Psoas muscle (tissue), 8 donors: ENCODE measurements around the gene COQ8A. TPM values are rescaled to one million over a fixed set of nuclear protein-coding genes. Genes with fewer than 3 reads are reported as not detected.

Experiments
- ATAC-seq, 4 donors: fragments of 200-7000 bp; cut with Tn5 transposase; one replicate each; pipeline ENCODE4 v1.9.1; 2020; ENCODE audit warnings: moderate library complexity in 3 of 4, mild to moderate bottlenecking in 2 of 4
- DNase-seq, 2 donors: peaks; one replicate each; pipeline ENCODE4 v3.0.0-alpha.2; 2020
- H3K27ac ChIP-seq: fragments of 200-600 bp; one replicate; pipeline ENCODE4 v1.8.0; 2022
- H3K27me3 ChIP-seq, 3 donors: fragments of 200-600 bp in 1 of 3; one replicate each; pipeline versions ENCODE4 v1.6.1 to v1.8.0; 2013 to 2022; ENCODE audit warnings: low read length in 2 of 3, mild to moderate bottlenecking in 2 of 3, moderate library complexity in 1 of 3; ENCODE audit not compliant: insufficient read depth in 3 of 3
- H3K36me3 ChIP-seq, 2 donors: fragments of 200-600 bp in 1 of 2; one replicate each; pipeline versions ENCODE4 v1.6.1 to v1.8.0; 2013 to 2022; ENCODE audit warnings: low read depth in 1 of 2, mild to moderate bottlenecking in 1 of 2, moderate library complexity in 1 of 2; ENCODE audit not compliant: insufficient read depth in 1 of 2
- H3K4me1 ChIP-seq: fragments of 200-600 bp; one replicate; pipeline ENCODE4 v1.8.0; 2022
- H3K4me3 ChIP-seq: fragments of 200-600 bp; one replicate; pipeline ENCODE4 v1.8.0; 2022; ENCODE audit warnings: mild to moderate bottlenecking
- H3K9me3 ChIP-seq: fragments of 200-600 bp; one replicate; pipeline ENCODE4 v1.8.0; 2022
- WGBS, 3 donors: extraction: QIAGEN DNeasy Blood & Tissue Kit; methylation state at CpG; one replicate each; pipeline versions ENCODE4 v1.1.6 to v1.1.7; 2013; 5-methylcytosine and 5-hydroxymethylcytosine counted together
- intact Hi-C, 2 donors: fragments of 100-400 bp; cut with DNase I; formaldehyde crosslinking; loops; one replicate each; pipeline versions ENCODE4 v1.11.0 to v1.14.2; 2022
- polyA plus RNA-seq, 3 donors: library from polyadenylated mRNA; stranded (reverse); fragments of 200-250 nt; gene quantifications; one replicate each; pipeline ENCODE4 v1.2.3, GENCODE V29; 2013
- total RNA-seq, 4 donors: library from RNA; stranded (reverse); fragmentation: NEBNext Ultra II Directional in 2 of 4; extraction: Animal tissue kit (Norgen Biotek cat#: 25700) in 2 of 4; gene quantifications; one replicate each; pipeline versions ENCODE4 v1.2.1 to v1.2.4, GENCODE V29; 2021 to 2023
- TF ChIP-seq, protein P1 (sequence below): fragments of 200-600 bp; IDR thresholded peaks from one replicate; pipeline ENCODE4 v1.8.0; 2022; ENCODE audit warnings: antibody characterized with exemption
- donor health status: healthy with polysubstance abuse.
- donor health status: DM: no; HTN: no; CAD: no; lungs with moderate emphysema.
- donor health status: Bipolar disorder and iron deficiency.
- donor health status: healthy.
- donor health status: DM: yes; HTN: yes; CAD: no.
- donor health status: DM: no; HTN: no; CAD: no.
- donor health status: DM: no; HTN: no; CAD: no.
- donor health status: DM: yes; HTN: yes; CAD: no.

COQ8A gene
- total and polyA plus RNA-seq, 7 donors, result 134 to 1,432 (median 726) TPM

DNA sequence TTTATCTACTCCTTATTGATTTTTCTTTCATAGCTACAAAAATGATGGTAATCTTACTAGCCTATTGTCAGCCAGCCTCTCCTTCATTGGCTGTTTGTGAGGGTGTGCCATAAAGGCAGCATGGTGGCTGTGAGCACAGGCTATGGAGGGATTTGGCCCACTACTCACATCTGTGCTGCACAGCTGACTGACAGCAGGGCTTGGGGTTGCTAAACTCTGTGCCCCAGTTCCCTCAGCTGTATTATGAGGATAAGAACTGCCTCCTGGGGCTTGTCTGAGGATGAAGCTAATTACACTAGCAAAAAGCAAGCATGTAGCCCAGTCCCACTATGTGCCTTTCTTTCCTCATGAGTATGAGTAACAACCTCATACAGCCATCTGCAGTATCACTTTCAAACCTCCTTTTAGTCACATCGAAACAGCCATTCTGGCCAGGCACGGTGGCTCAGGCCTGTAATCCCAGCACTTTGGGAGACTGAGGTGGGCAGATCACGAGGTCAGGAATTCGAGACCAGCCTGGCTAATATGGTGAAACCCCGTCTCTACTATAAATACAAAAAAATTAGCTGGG lies 66.2 kb downstream of the COQ8A start:
- Histone ChIP-seq H3K4me1 (no peaks in the 10 kb centered on the region), H3K4me3 (no peak overlapping the region), H3K9me3 (no peaks in the 10 kb centered on the region), H3K27me3 (no peaks in the 10 kb centered on the region), H3K27ac (no peak overlapping the region), H3K36me3 (peaks cover 0 to 52% of the 10 kb centered on the region in 2 donors)
- DNase-seq (no peak), ATAC-seq (no peak)
- 91 to 98% (median 91%) methylated on average over 5 of the region's 5 CpGs for WGBS, 3 donors
- intact Hi-C loops, result loop anchor here in 1 of 2 donors (5.0 to 10.0 kb wide), 2 partner anchors 128 to 436 kb away; no protein-coding TSS in a partner anchor
- TF ChIP-seq, protein P1, sequence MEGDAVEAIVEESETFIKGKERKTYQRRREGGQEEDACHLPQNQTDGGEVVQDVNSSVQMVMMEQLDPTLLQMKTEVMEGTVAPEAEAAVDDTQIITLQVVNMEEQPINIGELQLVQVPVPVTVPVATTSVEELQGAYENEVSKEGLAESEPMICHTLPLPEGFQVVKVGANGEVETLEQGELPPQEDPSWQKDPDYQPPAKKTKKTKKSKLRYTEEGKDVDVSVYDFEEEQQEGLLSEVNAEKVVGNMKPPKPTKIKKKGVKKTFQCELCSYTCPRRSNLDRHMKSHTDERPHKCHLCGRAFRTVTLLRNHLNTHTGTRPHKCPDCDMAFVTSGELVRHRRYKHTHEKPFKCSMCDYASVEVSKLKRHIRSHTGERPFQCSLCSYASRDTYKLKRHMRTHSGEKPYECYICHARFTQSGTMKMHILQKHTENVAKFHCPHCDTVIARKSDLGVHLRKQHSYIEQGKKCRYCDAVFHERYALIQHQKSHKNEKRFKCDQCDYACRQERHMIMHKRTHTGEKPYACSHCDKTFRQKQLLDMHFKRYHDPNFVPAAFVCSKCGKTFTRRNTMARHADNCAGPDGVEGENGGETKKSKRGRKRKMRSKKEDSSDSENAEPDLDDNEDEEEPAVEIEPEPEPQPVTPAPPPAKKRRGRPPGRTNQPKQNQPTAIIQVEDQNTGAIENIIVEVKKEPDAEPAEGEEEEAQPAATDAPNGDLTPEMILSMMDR, result no peak

DNA sequence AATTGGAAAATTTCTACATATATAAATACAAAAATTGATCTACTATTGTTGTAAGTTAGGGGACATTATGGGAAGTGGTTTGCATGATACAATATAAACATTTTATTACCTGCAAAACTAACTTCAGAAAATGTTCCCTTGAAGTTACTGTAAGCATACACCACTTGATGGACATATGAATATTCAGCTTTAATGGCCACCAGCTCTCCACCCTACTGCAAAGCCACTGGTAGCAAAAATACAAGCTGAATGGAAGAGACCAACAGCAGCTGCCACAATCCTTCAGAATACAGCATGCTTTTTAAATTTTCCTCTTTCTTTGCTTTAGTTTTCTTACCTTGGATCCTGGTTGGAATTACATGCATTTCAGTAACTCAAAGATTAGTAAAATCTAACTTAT lies 69.8 kb downstream of the COQ8A start:
- no peak overlapping the region for H3K4me3 ChIP-seq
- no peak overlapping the region for H3K27ac ChIP-seq
- ATAC-seq (no peak), DNase-seq (no peak)
- TF ChIP-seq, protein P1, result no peak
- H3K27me3 ChIP-seq, result no peaks in the 10 kb centered on the region
- no peaks in the 10 kb centered on the region for H3K4me1 ChIP-seq
- intact Hi-C loops, result loop anchor here in 1 of 2 donors (5.0 to 10.0 kb wide), 2 partner anchors 125 to 432 kb away; no protein-coding TSS in a partner anchor
- peaks cover 2 to 36% of the 10 kb centered on the region in 2 donors for H3K36me3 ChIP-seq
- H3K9me3 ChIP-seq, result no peaks in the 10 kb centered on the region

DNA sequence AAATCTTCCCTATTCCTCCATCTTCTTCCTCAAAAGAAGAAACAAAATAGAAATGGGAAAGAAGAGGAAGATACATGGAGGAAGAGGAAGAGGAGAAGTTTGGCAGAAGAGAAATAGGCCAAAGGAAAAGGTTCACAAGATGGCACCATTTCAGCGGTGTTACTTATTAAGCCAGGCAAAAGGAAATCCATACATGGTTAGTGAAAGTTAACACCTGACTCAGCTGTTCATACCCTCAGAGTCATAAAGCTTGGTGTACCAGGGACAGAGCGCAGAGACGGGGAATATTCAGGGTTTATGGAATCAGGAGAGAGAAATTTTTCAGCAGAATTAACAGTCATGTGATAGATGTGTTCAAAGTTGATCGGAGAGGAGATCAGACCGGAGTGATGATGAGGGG lies 70.6 kb downstream of the COQ8A start:
- 73 to 96% (median 87%) methylated on average over 5 of the region's 5 CpGs for WGBS, 3 donors
- peak in 3 of 4 donors; percentile 57 to 65 (median 60) for ATAC-seq

DNA sequence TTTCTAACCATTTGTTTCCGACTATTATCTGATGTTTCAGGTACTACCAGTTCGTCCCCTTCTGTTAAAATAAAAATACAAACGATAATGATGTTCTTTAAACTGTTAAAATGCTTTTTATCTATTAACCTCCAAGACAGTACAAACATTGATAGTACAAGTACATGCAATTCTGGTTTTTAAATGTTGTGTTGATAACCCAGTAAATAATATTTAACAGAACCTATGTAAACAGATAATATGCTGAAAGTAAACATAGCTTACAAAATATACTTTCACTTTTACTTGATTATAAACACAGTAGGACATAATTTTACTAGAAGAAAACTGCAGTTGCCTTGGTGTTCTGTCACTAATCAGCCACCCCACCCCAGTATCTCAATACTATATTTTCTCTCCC lies 76.9 kb downstream of the COQ8A start:
- H3K36me3 ChIP-seq, result peaks cover 5 to 76% of the 10 kb centered on the region in 2 donors
- H3K27me3 ChIP-seq, result no peaks in the 10 kb centered on the region
- no peak for DNase-seq
- no peak for ATAC-seq
- H3K4me1 ChIP-seq, result no peaks in the 10 kb centered on the region
- TF ChIP-seq, protein P1, result no peak
- no peak overlapping the region for H3K4me3 ChIP-seq
- no peak overlapping the region for H3K27ac ChIP-seq
- 90 to 96% (median 94%) methylated on average over 3 of the region's 3 CpGs for WGBS, 3 donors
- no peaks in the 10 kb centered on the region for H3K9me3 ChIP-seq
- intact Hi-C loops, result no loop called here

More for the DNA sequence above, 70.6 kb downstream of the COQ8A start:
- intact Hi-C loops, result no loop called here
- H3K9me3 ChIP-seq, result no peaks in the 10 kb centered on the region
- no peak overlapping the region for H3K4me3 ChIP-seq
- TF ChIP-seq, protein P1, result no peak
- no peak overlapping the region for H3K27ac ChIP-seq
- no peaks in the 10 kb centered on the region for H3K4me1 ChIP-seq
- peaks cover 2 to 40% of the 10 kb centered on the region in 2 donors for H3K36me3 ChIP-seq
- DNase-seq, result no peak
- H3K27me3 ChIP-seq, result no peaks in the 10 kb centered on the region

DNA sequence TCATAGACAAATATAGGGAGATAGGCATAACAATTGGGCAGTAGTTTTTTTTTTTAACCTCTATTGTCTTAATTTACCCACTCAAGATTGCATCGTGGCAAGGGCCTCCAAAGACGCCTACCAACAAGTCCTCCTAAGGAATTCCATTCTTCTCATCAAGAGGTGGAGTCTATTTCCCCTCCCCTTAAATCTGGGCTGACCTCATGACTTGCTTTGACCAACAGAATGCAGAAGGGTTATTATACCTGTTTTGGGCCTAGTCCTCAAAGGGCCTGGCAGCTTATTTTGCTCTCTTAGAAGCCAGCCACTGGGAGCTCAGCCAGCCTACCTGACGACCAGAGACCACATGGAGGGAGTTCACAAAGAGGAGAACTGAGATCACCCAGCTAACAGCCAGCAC lies 92.3 kb downstream of the COQ8A start:
- Histone ChIP-seq H3K4me3 (no peak overlapping the region), H3K27me3 (no peaks in the 10 kb centered on the region), H3K4me1 (no peaks in the 10 kb centered on the region), H3K36me3 (peaks cover 0 to 85% of the 10 kb centered on the region in 2 donors), H3K9me3 (no peaks in the 10 kb centered on the region), H3K27ac (no peak overlapping the region)
- intact Hi-C loops, result no loop called here
- WGBS, 3 donors, result 82 to 90% (median 84%) methylated on average over 3 of the region's 3 CpGs
- DNase-seq (no peak), ATAC-seq (no peak)
- TF ChIP-seq, protein P1, result no peak
